Measurements from ENCODE around the gene C11orf91.

Gene C11orf91

GRCh38 chr11:33657757-33658156, 42.9 kb downstream of the C11orf91 start:
- Histone ChIP-seq H4K91ac (ENCODE audit: low read depth, low read length, poor library complexity) (no peak overlapping the region), H3K4ac (ENCODE audit: low read length) (no peak overlapping the region), H3K27me3 (ENCODE audit: control insufficient read depth in 3 of 3, insufficient read depth in 3 of 3, low read depth in 1 of 3, low read length in 3 of 3) (no peaks in the 10 kb centered on the region), H4K8ac (ENCODE audit: low read depth, low read length) (no peak overlapping the region), H2AFZ (ENCODE audit: low read length) (no peak overlapping the region), H3K4me2 (ENCODE audit: insufficient read depth, low read length, poor library complexity, severe bottlenecking) (no peak overlapping the region), H3K4me1 (ENCODE audit: control insufficient read depth in 2 of 2, insufficient read depth in 1 of 2, low read depth in 1 of 2, low read length in 2 of 2) (no peaks in the 10 kb centered on the region), H3K9me3 (replicated peaks in 1 of 2; ENCODE audit: control insufficient read depth in 2 of 2, insufficient read depth in 1 of 2, low read depth in 1 of 2, low read length in 2 of 2) (no peaks in the 10 kb centered on the region), H3K23ac (ENCODE audit: low read depth, low read length, poor library complexity) (no peak overlapping the region), H3K14ac (ENCODE audit: low read length) (peak overlapping the region; percentile 79), H2AK5ac (ENCODE audit: low read depth, low read length) (no peak overlapping the region), H2BK5ac (ENCODE audit: low read length) (no peak overlapping the region), H2BK15ac (ENCODE audit: low read length) (no peak overlapping the region), H3K36me3 (replicated peaks in 1 of 2; ENCODE audit: control insufficient read depth in 2 of 2, insufficient read depth in 2 of 2, low read length in 2 of 2) (no peaks in the 10 kb centered on the region), H2BK12ac (ENCODE audit: low read length) (no peak overlapping the region), H3K18ac (ENCODE audit: low read length) (no peak overlapping the region), H3K9ac (ENCODE audit: low read depth, low read length, poor library complexity) (no peak overlapping the region), H3K4me3 (ENCODE audit: low read length in 2 of 2) (no peak overlapping the region), H3K79me1 (ENCODE audit: low read depth, low read length) (no peaks in the 10 kb centered on the region), H2BK120ac (ENCODE audit: low read depth, low read length) (no peak overlapping the region), H3K27ac (replicated peaks; ENCODE audit: low read length) (no peak overlapping the region)
- no peak for DNase-seq (ENCODE audit: low spot score)
- no CpG with 5 or more reads among the region's 3 CpGs for WGBS, 2 donors (ENCODE audit: extremely low coverage in 2 of 2, insufficient read length in 2 of 2, insufficient replicate concordance in 1 of 2)

- Histone ChIP-seq H3K4me3 (ENCODE audit: low read length in 2 of 2) (no peak overlapping the region), H2AK5ac (ENCODE audit: low read depth, low read length) (no peak overlapping the region), H3K79me1 (ENCODE audit: low read depth, low read length) (no peaks in the 10 kb centered on the region)
Measured at GRCh38 chr11:33656768-33657167, 43.9 kb downstream of the C11orf91 start.

GRCh38 chr11:33655842-33656600, 44.6 kb downstream of the C11orf91 start:
- Histone ChIP-seq H2BK120ac (ENCODE audit: low read depth, low read length) (no peak overlapping the region), H3K27ac (replicated peaks; ENCODE audit: low read length) (no peak overlapping the region), H3K27me3 (ENCODE audit: control insufficient read depth in 3 of 3, insufficient read depth in 3 of 3, low read depth in 1 of 3, low read length in 3 of 3) (no peaks in the 10 kb centered on the region), H3K23ac (ENCODE audit: low read depth, low read length, poor library complexity) (no peak overlapping the region), H3K4me3 (ENCODE audit: low read length in 2 of 2) (no peak overlapping the region), H4K91ac (ENCODE audit: low read depth, low read length, poor library complexity) (no peak overlapping the region), H3K79me1 (ENCODE audit: low read depth, low read length) (no peaks in the 10 kb centered on the region), H3K9me3 (replicated peaks in 1 of 2; ENCODE audit: control insufficient read depth in 2 of 2, insufficient read depth in 1 of 2, low read depth in 1 of 2, low read length in 2 of 2) (no peaks in the 10 kb centered on the region), H4K8ac (ENCODE audit: low read depth, low read length) (no peak overlapping the region), H3K9ac (ENCODE audit: low read depth, low read length, poor library complexity) (no peak overlapping the region), H2BK12ac (ENCODE audit: low read length) (no peak overlapping the region), H3K14ac (ENCODE audit: low read length) (no peak overlapping the region), H2AK5ac (ENCODE audit: low read depth, low read length) (no peak overlapping the region), H3K36me3 (replicated peaks in 1 of 2; ENCODE audit: control insufficient read depth in 2 of 2, insufficient read depth in 2 of 2, low read length in 2 of 2) (no peaks in the 10 kb centered on the region), H3K18ac (ENCODE audit: low read length) (no peak overlapping the region), H2BK15ac (ENCODE audit: low read length) (no peak overlapping the region), H3K4me2 (ENCODE audit: insufficient read depth, low read length, poor library complexity, severe bottlenecking) (no peak overlapping the region), H3K4me1 (ENCODE audit: control insufficient read depth in 2 of 2, insufficient read depth in 1 of 2, low read depth in 1 of 2, low read length in 2 of 2) (no peaks in the 10 kb centered on the region), H2AFZ (ENCODE audit: low read length) (no peak overlapping the region), H3K4ac (ENCODE audit: low read length) (no peak overlapping the region), H2BK5ac (ENCODE audit: low read length) (no peak overlapping the region)
- DNase-seq (ENCODE audit: low spot score): no peak
- WGBS, 2 donors (ENCODE audit: extremely low coverage in 2 of 2, insufficient read length in 2 of 2, insufficient replicate concordance in 1 of 2): no CpG with 5 or more reads among the region's 11 CpGs

More at GRCh38 chr11:33656768-33657167, 43.9 kb downstream of the C11orf91 start:
- Histone ChIP-seq H3K4me1 (ENCODE audit: control insufficient read depth in 2 of 2, insufficient read depth in 1 of 2, low read depth in 1 of 2, low read length in 2 of 2) (no peaks in the 10 kb centered on the region), H2BK5ac (ENCODE audit: low read length) (no peak overlapping the region), H2BK120ac (ENCODE audit: low read depth, low read length) (no peak overlapping the region), H3K9me3 (replicated peaks in 1 of 2; ENCODE audit: control insufficient read depth in 2 of 2, insufficient read depth in 1 of 2, low read depth in 1 of 2, low read length in 2 of 2) (no peaks in the 10 kb centered on the region), H3K4me2 (ENCODE audit: insufficient read depth, low read length, poor library complexity, severe bottlenecking) (no peak overlapping the region), H4K8ac (ENCODE audit: low read depth, low read length) (no peak overlapping the region), H3K4ac (ENCODE audit: low read length) (no peak overlapping the region), H4K91ac (ENCODE audit: low read depth, low read length, poor library complexity) (no peak overlapping the region), H2AFZ (ENCODE audit: low read length) (no peak overlapping the region), H3K36me3 (replicated peaks in 1 of 2; ENCODE audit: control insufficient read depth in 2 of 2, insufficient read depth in 2 of 2, low read length in 2 of 2) (no peaks in the 10 kb centered on the region), H2BK12ac (ENCODE audit: low read length) (no peak overlapping the region), H3K27me3 (ENCODE audit: control insufficient read depth in 3 of 3, insufficient read depth in 3 of 3, low read depth in 1 of 3, low read length in 3 of 3) (no peaks in the 10 kb centered on the region), H3K27ac (replicated peaks; ENCODE audit: low read length) (no peak overlapping the region), H2BK15ac (ENCODE audit: low read length) (no peak overlapping the region), H3K23ac (ENCODE audit: low read depth, low read length, poor library complexity) (no peak overlapping the region), H3K9ac (ENCODE audit: low read depth, low read length, poor library complexity) (no peak overlapping the region), H3K18ac (ENCODE audit: low read length) (peak overlapping the region; percentile 35), H3K14ac (ENCODE audit: low read length) (no peak overlapping the region)
- WGBS, 2 donors (ENCODE audit: extremely low coverage in 2 of 2, insufficient read length in 2 of 2, insufficient replicate concordance in 1 of 2): no CpG with 5 or more reads among the region's 7 CpGs
- DNase-seq (ENCODE audit: low spot score): no peak

- H3K18ac ChIP-seq (ENCODE audit: low read length): no peak overlapping the region
- no peaks in the 10 kb centered on the region for H3K9me3 ChIP-seq (replicated peaks in 1 of 2; ENCODE audit: control insufficient read depth in 2 of 2, insufficient read depth in 1 of 2, low read depth in 1 of 2, low read length in 2 of 2)
- H3K9ac ChIP-seq (ENCODE audit: low read depth, low read length, poor library complexity): no peak overlapping the region
- H2BK5ac ChIP-seq (ENCODE audit: low read length): no peak overlapping the region
- H3K14ac ChIP-seq (ENCODE audit: low read length): no peak overlapping the region
- no peak overlapping the region for H2BK15ac ChIP-seq (ENCODE audit: low read length)
- no peaks in the 10 kb centered on the region for H3K36me3 ChIP-seq (replicated peaks in 1 of 2; ENCODE audit: control insufficient read depth in 2 of 2, insufficient read depth in 2 of 2, low read length in 2 of 2)
- H3K27ac ChIP-seq (replicated peaks; ENCODE audit: low read length): no peak overlapping the region
- no peak overlapping the region for H3K4ac ChIP-seq (ENCODE audit: low read length)
- no peak overlapping the region for H3K23ac ChIP-seq (ENCODE audit: low read depth, low read length, poor library complexity)
- no peak overlapping the region for H4K91ac ChIP-seq (ENCODE audit: low read depth, low read length, poor library complexity)
- no peaks in the 10 kb centered on the region for H3K79me1 ChIP-seq (ENCODE audit: low read depth, low read length)
- H2BK12ac ChIP-seq (ENCODE audit: low read length): no peak overlapping the region
- DNase-seq (ENCODE audit: low spot score): no peak
- H3K4me3 ChIP-seq (ENCODE audit: low read length in 2 of 2): no peak overlapping the region
- no peak overlapping the region for H4K8ac ChIP-seq (ENCODE audit: low read depth, low read length)
- no peaks in the 10 kb centered on the region for H3K4me1 ChIP-seq (ENCODE audit: control insufficient read depth in 2 of 2, insufficient read depth in 1 of 2, low read depth in 1 of 2, low read length in 2 of 2)
- no CpG with 5 or more reads among the region's 6 CpGs for WGBS, 2 donors (ENCODE audit: extremely low coverage in 2 of 2, insufficient read length in 2 of 2, insufficient replicate concordance in 1 of 2)
- no peak overlapping the region for H2BK120ac ChIP-seq (ENCODE audit: low read depth, low read length)
- H3K27me3 ChIP-seq (ENCODE audit: control insufficient read depth in 3 of 3, insufficient read depth in 3 of 3, low read depth in 1 of 3, low read length in 3 of 3): no peaks in the 10 kb centered on the region
- no peak overlapping the region for H2AK5ac ChIP-seq (ENCODE audit: low read depth, low read length)
- no peak overlapping the region for H2AFZ ChIP-seq (ENCODE audit: low read length)
- H3K4me2 ChIP-seq (ENCODE audit: insufficient read depth, low read length, poor library complexity, severe bottlenecking): no peak overlapping the region
Measured at GRCh38 chr11:33654594-33654993, 46.0 kb downstream of the C11orf91 start.
